IMR-90 (cell line): ENCODE data around the gene TECPR2. TPM values are rescaled to one million over a fixed set of nuclear protein-coding genes. Genes with fewer than 3 reads are reported as not detected.

Experiments used
- ATAC-seq: fragments of 200-7000 bp; cut with Tn5 transposase; 2 replicates; pipeline ENCODE4 v1.9.1; 2020; ENCODE audit warnings: low read depth, mild to moderate bottlenecking, moderate library complexity
- BruUV-seq: library from RNA; stranded (reverse); fragments of 400-500 nt; replicated peaks from 2 replicates; lab custom pipeline; 2021; lab: Mats Ljungman, UMichigan
- CTCF ChIA-PET: fragments of 300-600 bp; formaldehyde crosslinking; extraction: SDS; loops from one replicate; lab custom pipeline; 2021; ENCODE audit warnings: antibody characterized with exemption; lab: Yijun Ruan, JAX
- POLR2A ChIA-PET: fragments of 300-600 bp; sonication (Branson Sonifier 250); formaldehyde crosslinking; loops from one replicate; lab custom pipeline; 2022; ENCODE audit warnings: antibody characterized with exemption; ENCODE audit not compliant: unreplicated experiment; lab: Charles Lee
- DNase-seq: peaks from one replicate; pipeline ENCODE4 v3.0.0; 2013
- H2AFZ ChIP-seq: replicated peaks from 2 replicates; pipeline ENCODE3; 2013; ENCODE audit warnings: low read length, mild to moderate bottlenecking; ENCODE audit not compliant: poor library complexity
- H2AK5ac ChIP-seq: 2 replicates; pipeline ENCODE4 v1.6.1; 2013; ENCODE audit warnings: low read depth, low read length, inconsistent platforms
- H2AK9ac ChIP-seq: replicated peaks from 2 replicates; pipeline ENCODE3; 2013; ENCODE audit warnings: mild to moderate bottlenecking, low read depth, low read length, moderate library complexity; ENCODE audit not compliant: poor library complexity
- H2BK120ac ChIP-seq: 2 replicates; pipeline ENCODE4 v1.6.1; 2013; ENCODE audit warnings: low read depth, low read length, inconsistent platforms
- H2BK15ac ChIP-seq: 3 replicates; pipeline ENCODE4 v1.6.1; 2013; ENCODE audit warnings: low read depth, low read length, inconsistent platforms
- H2BK20ac ChIP-seq: 2 replicates; pipeline ENCODE4 v1.6.1; 2013; ENCODE audit warnings: low read depth, mild to moderate bottlenecking, inconsistent platforms, low read length, moderate library complexity
- H2BK5ac ChIP-seq: 2 replicates; pipeline ENCODE4 v1.6.1; 2013; ENCODE audit warnings: mild to moderate bottlenecking, low read depth, low read length, inconsistent platforms; ENCODE audit not compliant: poor library complexity, severe bottlenecking
- H3K14ac ChIP-seq: replicated peaks from 2 replicates; pipeline ENCODE4 v1.6.1; 2013; ENCODE audit warnings: low read depth, low read length, inconsistent platforms
- H3K18ac ChIP-seq: 2 replicates; pipeline ENCODE4 v1.6.1; 2013; ENCODE audit warnings: low read depth, low read length, control low read depth
- H3K23ac ChIP-seq: 2 replicates; pipeline ENCODE4 v1.6.1; 2013; ENCODE audit warnings: low read depth, low read length, inconsistent platforms
- H3K27ac ChIP-seq: 2 replicates; pipeline ENCODE4 v1.5.1; 2013; ENCODE audit warnings: mild to moderate bottlenecking, control low read depth, low read length; ENCODE audit not compliant: insufficient read depth
- H3K27me3 ChIP-seq: 2 replicates; pipeline ENCODE4 v1.6.1; 2013; ENCODE audit warnings: low read length; ENCODE audit not compliant: control insufficient read depth, insufficient read depth
- H3K36me3 ChIP-seq: 2 replicates; pipeline ENCODE4 v1.6.1; 2013; ENCODE audit warnings: low read length, mixed read lengths; ENCODE audit not compliant: control insufficient read depth, insufficient read depth
- H3K4ac ChIP-seq: 2 replicates; pipeline ENCODE4 v1.6.1; 2013; ENCODE audit warnings: low read depth, low read length, inconsistent platforms
- H3K4me1 ChIP-seq: 2 replicates; pipeline ENCODE4 v1.6.1; 2013; ENCODE audit warnings: low read length, mixed read lengths; ENCODE audit not compliant: control insufficient read depth, insufficient read depth
- H3K4me2 ChIP-seq: 2 replicates; pipeline ENCODE4 v1.6.1; 2013; ENCODE audit warnings: low read depth, mild to moderate bottlenecking, control low read depth, low read length, moderate library complexity
- H3K4me3 ChIP-seq: 2 replicates; pipeline ENCODE4 v1.5.1; 2013; ENCODE audit warnings: low read depth, mild to moderate bottlenecking, control low read depth, low read length, moderate library complexity; ENCODE audit not compliant: insufficient read depth
- H3K56ac ChIP-seq: 2 replicates; pipeline ENCODE4 v1.6.1; 2013; ENCODE audit warnings: low read length, inconsistent platforms; ENCODE audit not compliant: insufficient read depth; ENCODE audit errors: extremely low read depth
- H3K79me1 ChIP-seq, 2 experiments: 2 replicates each; pipeline ENCODE4 v1.6.1; 2013; ENCODE audit warnings: low read length in 2 of 2, inconsistent platforms in 1 of 2, low read depth in 1 of 2
- H3K9ac ChIP-seq: 2 replicates; pipeline ENCODE4 v1.6.1; 2013; ENCODE audit warnings: low read depth, low read length, control low read depth
- H3K9me1 ChIP-seq: 2 replicates; pipeline ENCODE4 v1.6.1; 2013; ENCODE audit warnings: low read length, inconsistent platforms; ENCODE audit not compliant: insufficient read depth
- H3K9me3 ChIP-seq: 2 replicates; pipeline ENCODE4 v1.6.1; 2013; ENCODE audit warnings: low read length; ENCODE audit not compliant: control insufficient read depth, insufficient read depth
- H4K20me1 ChIP-seq: 2 replicates; pipeline ENCODE4 v1.6.1; 2013; ENCODE audit warnings: low read length, inconsistent platforms; ENCODE audit not compliant: insufficient read depth
- H4K5ac ChIP-seq: 2 replicates; pipeline ENCODE4 v1.6.1; 2013; ENCODE audit warnings: mild to moderate bottlenecking, low read depth, low read length, control low read depth
- H4K8ac ChIP-seq, 2 experiments: 2 replicates each; pipeline ENCODE4 v1.6.1; 2013; ENCODE audit warnings: low read depth in 2 of 2, low read length in 2 of 2, control low read depth in 1 of 2, inconsistent platforms in 1 of 2
- H4K91ac ChIP-seq: 2 replicates; pipeline ENCODE4 v1.6.1; 2013; ENCODE audit warnings: low read depth, low read length, inconsistent platforms; ENCODE audit not compliant: insufficient read depth
- BHLHE40 ChIP-seq: fragments of 150-350 bp; IDR thresholded peaks from 2 replicates; pipeline ENCODE4 v1.6.1; 2016; ENCODE audit warnings: mild to moderate bottlenecking, low read depth, low read length
- CEBPB ChIP-seq: IDR thresholded peaks from 2 replicates; pipeline ENCODE4 v1.6.1; 2012; ENCODE audit warnings: low read depth, low read length, improper control_type of control experiment
- CHD1 ChIP-seq: IDR thresholded peaks from 2 replicates; pipeline ENCODE4 v1.6.1; 2012; ENCODE audit warnings: low read depth, low read length, improper control_type of control experiment
- FOS ChIP-seq: fragments of 150-350 bp; IDR thresholded peaks from 2 replicates; pipeline ENCODE4 v1.6.1; 2016; ENCODE audit warnings: low read depth, low read length
- MAFK ChIP-seq: IDR thresholded peaks from 2 replicates; pipeline ENCODE4 v1.6.1; 2012; ENCODE audit warnings: low read depth, low read length, improper control_type of control experiment
- MXI1 ChIP-seq: IDR thresholded peaks from 2 replicates; pipeline ENCODE4 v1.6.1; 2012; ENCODE audit warnings: low read depth, mild to moderate bottlenecking, low read length, moderate library complexity, borderline replicate concordance
- NFE2L2 ChIP-seq: fragments of 150-350 bp; IDR thresholded peaks from 2 replicates; pipeline ENCODE4 v1.6.1; 2016; ENCODE audit warnings: low read depth, mild to moderate bottlenecking, low read length
- POLR2A ChIP-seq: IDR thresholded peaks from 2 replicates; pipeline ENCODE4 v1.6.1; 2012; ENCODE audit warnings: mild to moderate bottlenecking, low read depth, low read length
- RAD21 ChIP-seq: IDR thresholded peaks from 2 replicates; pipeline ENCODE4 v1.6.1; 2012; ENCODE audit warnings: low read length, improper control_type of control experiment
- RCOR1 ChIP-seq: IDR thresholded peaks from 2 replicates; pipeline ENCODE4 v1.6.1; 2012; ENCODE audit warnings: mild to moderate bottlenecking, low read length, improper control_type of control experiment; ENCODE audit not compliant: insufficient replicate concordance
- RFX5 ChIP-seq: IDR thresholded peaks from 2 replicates; pipeline ENCODE4 v1.8.0; 2012; ENCODE audit warnings: low read depth, mild to moderate bottlenecking, low read length, moderate library complexity
- SMC3 ChIP-seq: fragments of 150-350 bp; IDR thresholded peaks from 2 replicates; pipeline ENCODE4 v1.6.1; 2016; ENCODE audit warnings: low read depth, mild to moderate bottlenecking, antibody characterized with exemption, low read length, moderate library complexity
- WGBS, 2 experiments: methylation state at CpG; one replicate each; pipeline versions ENCODE4 v1.1.5 to v1.1.7; 2013; ENCODE audit warnings: missing lambda C conversion rate in 2 of 2; ENCODE audit not compliant: insufficient read length in 1 of 2; ENCODE audit errors: extremely low coverage in 2 of 2; 5-methylcytosine and 5-hydroxymethylcytosine counted together
- dilution Hi-C: fragments of 300-500 bp; cut with HindIII; formaldehyde crosslinking; loops from one replicate; pipeline ENCODE4 v1.14.3; 2018; ENCODE audit warnings: low sequenced_read_pairs; ENCODE audit not compliant: unreplicated experiment
- in situ Hi-C: fragments of 300-500 bp; cut with MboI; formaldehyde crosslinking; loops from 3 replicates; pipeline ENCODE4 v1.14.3; 2019; ENCODE audit warnings: low sequenced_read_pairs, inconsistent platforms, mixed read lengths
- intact Hi-C: fragments of 100-400 bp; cut with micrococcal nuclease; formaldehyde crosslinking; loops from 2 replicates; pipeline ENCODE4 v1.10.0; 2022
- polyA plus RNA-seq, 3 experiments: library from polyadenylated mRNA; depleted of rRNA; stranded (reverse); fragments of >200 nt; gene quantifications; 2 replicates each; pipeline ENCODE4 v1.2.3, GENCODE V29; 2012; ENCODE audit warnings: low replicate concordance in 1 of 3
- total RNA-seq: library from RNA; depleted of rRNA; stranded (reverse); fragments of >200 nt; gene quantifications from 2 replicates; pipeline ENCODE4 v1.2.3, GENCODE V29; 2012
- TF ChIP-seq, protein P1 (sequence below): fragments of 150-350 bp; IDR thresholded peaks from 2 replicates; pipeline ENCODE4 v1.6.1; 2017; ENCODE audit warnings: mild to moderate bottlenecking, antibody characterized with exemption, low read length, low read depth
- TF ChIP-seq, protein P2 (sequence below): fragments of 150-350 bp; IDR thresholded peaks from 2 replicates; pipeline ENCODE4 v1.6.1; 2016; ENCODE audit warnings: low read depth, mild to moderate bottlenecking, low read length, moderate library complexity, borderline replicate concordance
- TF ChIP-seq, protein P3 (sequence below): conservative IDR thresholded peaks from 2 replicates; pipeline ENCODE4 v1.5.1; 2012; ENCODE audit warnings: mild to moderate bottlenecking, low read depth, low read length, improper control_type of control experiment

The TECPR2 gene
- total and polyA plus RNA-seq, 2 of the 4 experiments (the other 2 are of a cell fraction): 9.5 to 11.7 TPM

DNA sequence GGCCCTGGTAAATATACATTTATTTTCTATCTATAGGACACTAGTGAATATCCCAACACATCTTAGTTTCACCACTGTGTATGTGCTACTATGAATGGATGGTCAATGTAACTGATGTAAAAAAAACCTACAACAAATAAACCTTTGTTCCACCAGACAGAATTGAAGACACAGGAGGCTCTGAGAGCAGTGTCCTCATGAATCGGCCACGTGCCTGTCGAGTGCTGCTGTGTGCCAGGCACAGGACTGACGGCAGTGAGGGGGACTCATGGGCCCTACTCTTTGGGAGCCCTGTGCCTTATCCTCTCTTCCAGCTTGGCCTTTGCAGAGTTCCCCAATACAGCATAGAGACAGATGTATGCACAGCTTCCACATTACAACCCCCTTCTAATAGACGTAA, 18.3 kb upstream of the TECPR2 start:
- Histone ChIP-seq H3K27me3 (no peaks in the 10 kb centered on the region), H3K36me3 (peaks cover 50% of the 10 kb centered on the region), H3K18ac (no peak overlapping the region), H2BK20ac (no peak overlapping the region), H3K4me3 (no peak overlapping the region), H3K14ac (no peak overlapping the region), H4K20me1 (no peaks in the 10 kb centered on the region; the same call in 1 of the 2 replicates), H3K9ac (no peak overlapping the region), H3K4ac (no peak overlapping the region), H2AFZ (no peak overlapping the region), H4K8ac (no peak overlapping the region), H2BK120ac (no peak overlapping the region), H3K4me1 (no peaks in the 10 kb centered on the region), H3K9me3 (no peaks in the 10 kb centered on the region), H4K91ac (no peak overlapping the region), H3K27ac (no peak overlapping the region), H3K56ac (no peak overlapping the region), H3K79me1 (no peaks in the 10 kb centered on the region), H3K4me2 (no peak overlapping the region), H2AK5ac (no peak overlapping the region), H3K9me1 (no peaks in the 10 kb centered on the region), H2AK9ac (no peak overlapping the region), H2BK15ac (no peak overlapping the region), H2BK5ac (no peak overlapping the region), H4K5ac (no peak overlapping the region), H3K23ac (no peak overlapping the region)
- CTCF ChIA-PET: no interaction called here
- BruUV-seq: no TSS peak
- no peak for DNase-seq
- no peak for ATAC-seq
- intact Hi-C loops: no loop called here
- TF ChIP-seq RCOR1: no peak
- no peak for TF ChIP-seq RAD21
- TF ChIP-seq BHLHE40: no peak
- no peak for TF ChIP-seq NFE2L2
- no peak for TF ChIP-seq MXI1
- no peak for TF ChIP-seq FOS
- TF ChIP-seq CHD1: no peak
- TF ChIP-seq, protein P1, sequence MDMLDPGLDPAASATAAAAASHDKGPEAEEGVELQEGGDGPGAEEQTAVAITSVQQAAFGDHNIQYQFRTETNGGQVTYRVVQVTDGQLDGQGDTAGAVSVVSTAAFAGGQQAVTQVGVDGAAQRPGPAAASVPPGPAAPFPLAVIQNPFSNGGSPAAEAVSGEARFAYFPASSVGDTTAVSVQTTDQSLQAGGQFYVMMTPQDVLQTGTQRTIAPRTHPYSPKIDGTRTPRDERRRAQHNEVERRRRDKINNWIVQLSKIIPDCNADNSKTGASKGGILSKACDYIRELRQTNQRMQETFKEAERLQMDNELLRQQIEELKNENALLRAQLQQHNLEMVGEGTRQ: no peak
- no peak for TF ChIP-seq RFX5
- TF ChIP-seq SMC3: no peak
- no peak for TF ChIP-seq POLR2A
- no peak for TF ChIP-seq CEBPB
- TF ChIP-seq, protein P2, sequence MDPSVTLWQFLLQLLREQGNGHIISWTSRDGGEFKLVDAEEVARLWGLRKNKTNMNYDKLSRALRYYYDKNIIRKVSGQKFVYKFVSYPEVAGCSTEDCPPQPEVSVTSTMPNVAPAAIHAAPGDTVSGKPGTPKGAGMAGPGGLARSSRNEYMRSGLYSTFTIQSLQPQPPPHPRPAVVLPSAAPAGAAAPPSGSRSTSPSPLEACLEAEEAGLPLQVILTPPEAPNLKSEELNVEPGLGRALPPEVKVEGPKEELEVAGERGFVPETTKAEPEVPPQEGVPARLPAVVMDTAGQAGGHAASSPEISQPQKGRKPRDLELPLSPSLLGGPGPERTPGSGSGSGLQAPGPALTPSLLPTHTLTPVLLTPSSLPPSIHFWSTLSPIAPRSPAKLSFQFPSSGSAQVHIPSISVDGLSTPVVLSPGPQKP: no peak
- no peak for TF ChIP-seq MAFK
- TF ChIP-seq, protein P3, sequence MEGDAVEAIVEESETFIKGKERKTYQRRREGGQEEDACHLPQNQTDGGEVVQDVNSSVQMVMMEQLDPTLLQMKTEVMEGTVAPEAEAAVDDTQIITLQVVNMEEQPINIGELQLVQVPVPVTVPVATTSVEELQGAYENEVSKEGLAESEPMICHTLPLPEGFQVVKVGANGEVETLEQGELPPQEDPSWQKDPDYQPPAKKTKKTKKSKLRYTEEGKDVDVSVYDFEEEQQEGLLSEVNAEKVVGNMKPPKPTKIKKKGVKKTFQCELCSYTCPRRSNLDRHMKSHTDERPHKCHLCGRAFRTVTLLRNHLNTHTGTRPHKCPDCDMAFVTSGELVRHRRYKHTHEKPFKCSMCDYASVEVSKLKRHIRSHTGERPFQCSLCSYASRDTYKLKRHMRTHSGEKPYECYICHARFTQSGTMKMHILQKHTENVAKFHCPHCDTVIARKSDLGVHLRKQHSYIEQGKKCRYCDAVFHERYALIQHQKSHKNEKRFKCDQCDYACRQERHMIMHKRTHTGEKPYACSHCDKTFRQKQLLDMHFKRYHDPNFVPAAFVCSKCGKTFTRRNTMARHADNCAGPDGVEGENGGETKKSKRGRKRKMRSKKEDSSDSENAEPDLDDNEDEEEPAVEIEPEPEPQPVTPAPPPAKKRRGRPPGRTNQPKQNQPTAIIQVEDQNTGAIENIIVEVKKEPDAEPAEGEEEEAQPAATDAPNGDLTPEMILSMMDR: no peak
- 95% methylated on average over 4 of the region's 5 CpGs; no CpG with 5 or more reads in 1 of the 2 experiments for WGBS, 2 experiments
- POLR2A ChIA-PET: no interaction called here
- dilution Hi-C loops: no loop called here
- in situ Hi-C loops: no loop called here
